Keratinocyte (primary cell): ENCODE data around the gene INCA1.

Source experiments
- EZH2 ChIP-seq: IDR thresholded peaks from one replicate; pipeline ENCODE4 v1.6.1; 2012; ENCODE audit warnings: inconsistent platforms, mild to moderate bottlenecking, low read length, moderate library complexity
- TF ChIP-seq, protein P1 (sequence below), 3 experiments: IDR thresholded peaks in 1 of 3; conservative IDR thresholded peaks in 1 of 3; optimal IDR thresholded peaks in 1 of 3; 2 replicates in 2 of 3; 3 replicates in 1 of 3; pipeline versions ENCODE3 to v1.5.1; 2011; ENCODE audit warnings: low read length in 3 of 3, mild to moderate bottlenecking in 3 of 3, moderate library complexity in 2 of 3, control low read depth in 1 of 3, inconsistent platforms in 1 of 3; ENCODE audit not compliant: insufficient read depth in 2 of 3; ENCODE audit errors: extremely low read depth in 1 of 3

GRCh38 chr17:4994081-4994595 is 3.2 kb downstream of the INCA1 start:
- TF ChIP-seq, protein P1, sequence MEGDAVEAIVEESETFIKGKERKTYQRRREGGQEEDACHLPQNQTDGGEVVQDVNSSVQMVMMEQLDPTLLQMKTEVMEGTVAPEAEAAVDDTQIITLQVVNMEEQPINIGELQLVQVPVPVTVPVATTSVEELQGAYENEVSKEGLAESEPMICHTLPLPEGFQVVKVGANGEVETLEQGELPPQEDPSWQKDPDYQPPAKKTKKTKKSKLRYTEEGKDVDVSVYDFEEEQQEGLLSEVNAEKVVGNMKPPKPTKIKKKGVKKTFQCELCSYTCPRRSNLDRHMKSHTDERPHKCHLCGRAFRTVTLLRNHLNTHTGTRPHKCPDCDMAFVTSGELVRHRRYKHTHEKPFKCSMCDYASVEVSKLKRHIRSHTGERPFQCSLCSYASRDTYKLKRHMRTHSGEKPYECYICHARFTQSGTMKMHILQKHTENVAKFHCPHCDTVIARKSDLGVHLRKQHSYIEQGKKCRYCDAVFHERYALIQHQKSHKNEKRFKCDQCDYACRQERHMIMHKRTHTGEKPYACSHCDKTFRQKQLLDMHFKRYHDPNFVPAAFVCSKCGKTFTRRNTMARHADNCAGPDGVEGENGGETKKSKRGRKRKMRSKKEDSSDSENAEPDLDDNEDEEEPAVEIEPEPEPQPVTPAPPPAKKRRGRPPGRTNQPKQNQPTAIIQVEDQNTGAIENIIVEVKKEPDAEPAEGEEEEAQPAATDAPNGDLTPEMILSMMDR (optimal IDR thresholded peaks at IDR 0.05 in 1 of 3, IDR thresholded peaks at IDR 0.05 in 1 of 3, conservative IDR thresholded peaks at IDR 0.05 in 1 of 3; ENCODE audit: extremely low read depth in 1 of 3, insufficient read depth in 2 of 3, low read length in 3 of 3): no peak
- no peak for TF ChIP-seq EZH2
